CD4-positive, alpha-beta T cell treated with Interleukin-1 beta for 1 hour (primary cell): ENCODE measurements around the gene ANKRD30A.
"Not testable (repeated sequence)": the region's sequence is repeated elsewhere in the genome, so short reads cannot be mapped to it uniquely, and the experiment has no call there.

Source experiments
- DNase-seq, 2 donors: peaks; one replicate each; pipeline ENCODE4 v3.0.0-alpha.2; 2020 to 2022

Gene ANKRD30A

GRCh38 chr10:37269554-37270256 is 144.3 kb downstream of the ANKRD30A start:
- no peak for DNase-seq

- DNase-seq: no peak
These were observed 149.9 kb downstream of the ANKRD30A start for GRCh38 chr10:37275216-37275777.

GRCh38 chr10:37285063-37285462 is 159.7 kb downstream of the ANKRD30A start:
- DNase-seq: no peak

- no peak for DNase-seq
These were observed 164.6 kb downstream of the ANKRD30A start for GRCh38 chr10:37289833-37290464.

GRCh38 chr10:37301271-37301670 is 175.9 kb downstream of the ANKRD30A start:
- no peak for DNase-seq

- no peak for DNase-seq
These were observed 178.6 kb downstream of the ANKRD30A start for GRCh38 chr10:37304036-37304435.

- no peak for DNase-seq
These were observed 189.0 kb downstream of the ANKRD30A start for GRCh38 chr10:37314350-37314749.

GRCh38 chr10:37314862-37315261 is 189.5 kb downstream of the ANKRD30A start:
- no peak for DNase-seq

- DNase-seq: no peak
These were observed 219.0 kb downstream of the ANKRD30A start for GRCh38 chr10:37344413-37344812.

- DNase-seq: no peak
These were observed 254.6 kb downstream of the ANKRD30A start for GRCh38 chr10:37379991-37380390.

GRCh38 chr10:37381271-37381670 is 255.9 kb downstream of the ANKRD30A start:
- no peak for DNase-seq

- no peak for DNase-seq
These were observed 259.5 kb downstream of the ANKRD30A start for GRCh38 chr10:37384923-37385322.

GRCh38 chr10:37390926-37391325 is 265.5 kb downstream of the ANKRD30A start:
- no peak for DNase-seq

- not testable (repeated sequence) for DNase-seq
These were observed 275.4 kb downstream of the ANKRD30A start for GRCh38 chr10:37400774-37401173.

- no peak for DNase-seq
These were observed 275.8 kb downstream of the ANKRD30A start for GRCh38 chr10:37401225-37401624.

GRCh38 chr10:37403776-37404175 is 278.4 kb downstream of the ANKRD30A start:
- no peak for DNase-seq
